Measurements from ENCODE around the gene OR52E2.

DNA sequence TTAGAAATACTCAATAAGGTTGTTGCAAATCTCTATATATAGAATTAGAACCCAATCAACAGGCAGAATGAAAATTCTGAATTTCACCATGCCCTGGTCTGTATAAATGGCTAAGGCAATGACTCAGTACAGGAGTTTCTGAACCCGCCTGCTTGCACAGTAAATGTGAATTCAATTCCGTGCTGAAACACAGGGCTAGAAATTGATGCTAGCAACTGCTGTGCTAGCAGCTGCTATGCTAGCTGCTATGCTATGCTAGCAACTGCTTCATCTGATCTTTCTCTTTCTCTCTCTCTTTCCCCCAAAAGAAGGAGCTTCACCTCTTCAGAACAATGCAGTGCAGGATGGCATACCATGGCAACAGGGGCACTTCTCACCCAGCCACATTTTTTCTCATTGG lies 22.8 kb downstream of the OR52E2 start:
- TF ChIP-seq CTCF (IDR thresholded peaks at IDR 0.05; ENCODE audit: low read length) (no peak), EZH2 (IDR thresholded peaks at IDR 0.05; ENCODE audit: borderline replicate concordance, low read length) (no peak)
